GM18526 (cell line): Measurements from ENCODE around the gene SP110.

Experiments used
- POLR2A ChIP-seq: IDR thresholded peaks from 3 replicates; pipeline ENCODE4 v1.6.1; 2011; ENCODE audit not compliant: insufficient read length; ENCODE audit errors: extremely low read depth

The SP110 gene

GRCh38 chr2:230230496-230231200 lies 10.9 kb upstream of the SP110 start:
- no peak for TF ChIP-seq POLR2A

GRCh38 chr2:230230087-230230486 lies 10.3 kb upstream of the SP110 start:
- TF ChIP-seq POLR2A, result no peak

GRCh38 chr2:230227216-230227615 lies 7.4 kb upstream of the SP110 start:
- TF ChIP-seq POLR2A, result no peak

- TF ChIP-seq POLR2A, result no peak
These were observed 6.3 kb upstream of the SP110 start for GRCh38 chr2:230226051-230226551.

GRCh38 chr2:230225486-230225885 lies 5.7 kb upstream of the SP110 start, which contains the start of gene SP140:
SP140 (plus strand) TSS chr2:230225736; CDS start chr2:230225845, 109 bp downstream.
- TF ChIP-seq POLR2A, result peak; percentile 74

- TF ChIP-seq POLR2A, result no peak
These were observed 4.7 kb upstream of the SP110 start for GRCh38 chr2:230224458-230224857.

GRCh38 chr2:230221493-230221892 lies 1.7 kb upstream of the SP110 start:
- no peak for TF ChIP-seq POLR2A

- no peak for TF ChIP-seq POLR2A
These were observed 674 bp upstream of the SP110 start for GRCh38 chr2:230220347-230220969.

GRCh38 chr2:230218421-230218820 lies 1.4 kb downstream of the SP110 start:
- no peak for TF ChIP-seq POLR2A

GRCh38 chr2:230217424-230217823 lies 2.4 kb downstream of the SP110 start:
- no peak for TF ChIP-seq POLR2A

GRCh38 chr2:230216489-230216888 lies 3.3 kb downstream of the SP110 start:
- no peak for TF ChIP-seq POLR2A

GRCh38 chr2:230209422-230210051 lies 10.2 kb downstream of the SP110 start:
- no peak for TF ChIP-seq POLR2A

GRCh38 chr2:230208576-230208975 lies 11.2 kb downstream of the SP110 start:
- TF ChIP-seq POLR2A, result no peak

- no peak for TF ChIP-seq POLR2A
These were observed 14.1 kb downstream of the SP110 start for GRCh38 chr2:230205721-230206120.

- no peak for TF ChIP-seq POLR2A
These were observed 14.8 kb downstream of the SP110 start for GRCh38 chr2:230205034-230205433.

GRCh38 chr2:230203110-230203676 lies 16.6 kb downstream of the SP110 start:
- TF ChIP-seq POLR2A, result no peak

- no peak for TF ChIP-seq POLR2A
These were observed 17.2 kb downstream of the SP110 start for GRCh38 chr2:230202430-230203109.
